ENCODE results near the gene KLF2. TPM values are rescaled to one million over a fixed set of nuclear protein-coding genes. Genes with fewer than 3 reads are reported as not detected.
"Not testable (repeated sequence)": the region's sequence is repeated elsewhere in the genome, so short reads cannot be mapped to it uniquely, and the experiment has no call there.

The KLF2 gene
- total RNA-seq, 4 donors from 2014 or later: 115 to 236 (median 167) TPM

GRCh38 chr19:16284505-16284904, 40.1 kb upstream of the KLF2 start:
- Histone ChIP-seq H3K27ac (peak overlapping the region; percentile 86 to 98 (median 93)), H3K4me3 (no peak overlapping the region), H3K9me3 (no peaks in the 10 kb centered on the region), H3K4me1 (peaks cover 0 to 65% (median 31%) of the 10 kb centered on the region in 4 donors), H3K27me3 (no peaks in the 10 kb centered on the region), H3K36me3 (no peaks in the 10 kb centered on the region)
- WGBS, 2 donors: 90 to 93% methylated on average over 9 of the region's 9 CpGs
- DNase-seq (ENCODE audit: low spot score in 2 of 2): no peak
- TF ChIP-seq CTCF (IDR thresholded peaks at IDR 0.05) (no peak), POLR2A (IDR thresholded peaks at IDR 0.05) (no peak), EP300 (IDR thresholded peaks at IDR 0.05) (no peak)

DNA sequence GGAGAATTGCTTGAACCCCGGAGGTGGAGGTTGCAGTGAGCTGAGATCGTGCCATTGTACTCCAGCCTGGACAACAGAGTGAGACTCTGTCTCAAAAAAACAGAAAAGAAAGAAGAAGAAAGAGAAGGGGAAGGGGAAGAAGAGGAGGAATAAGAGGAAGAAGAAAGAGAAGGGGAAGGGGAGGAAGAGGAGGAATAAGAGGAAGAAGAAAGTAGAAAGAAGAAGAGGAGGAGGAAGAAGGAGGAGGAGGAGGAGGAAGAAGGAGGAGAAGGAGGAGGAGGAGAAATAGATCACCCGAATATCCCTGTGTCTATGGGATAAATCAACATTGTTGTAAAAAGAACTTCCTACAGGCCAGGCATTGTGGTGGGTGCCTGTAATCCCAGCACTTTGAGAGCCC, 39.5 kb upstream of the KLF2 start:
- not testable (repeated sequence) for H3K27me3 ChIP-seq; H3K4me3 ChIP-seq; H3K36me3 ChIP-seq; H3K9me3 ChIP-seq; DNase-seq (ENCODE audit: low spot score in 2 of 2)
- H3K4me1 ChIP-seq: peaks cover 0 to 60% (median 28%) of the 10 kb centered on the region in 4 donors
- H3K27ac ChIP-seq: peak overlapping the region; percentile 86 to 98 (median 93)
- 73 to 77% methylated on average over 3 of the region's 3 CpGs for WGBS, 2 donors

GRCh38 chr19:16285769-16286498, 38.7 kb upstream of the KLF2 start:
- peak overlapping the region in 1 of 4 donors; percentile 4 for H3K4me3 ChIP-seq
- no peaks in the 10 kb centered on the region for H3K36me3 ChIP-seq
- no peak for TF ChIP-seq POLR2A (IDR thresholded peaks at IDR 0.05)
- peak in 1 of 2 donors; percentile 39 for TF ChIP-seq EP300 (IDR thresholded peaks at IDR 0.05)
- H3K9me3 ChIP-seq: no peaks in the 10 kb centered on the region
- no peaks in the 10 kb centered on the region for H3K27me3 ChIP-seq
- H3K27ac ChIP-seq: peak overlapping the region; percentile 86 to 98 (median 93)
- DNase-seq (ENCODE audit: low spot score in 2 of 2): no peak
- 20 to 25% methylated on average over 21 to 22 of the region's 22 CpGs for WGBS, 2 donors
- H3K4me1 ChIP-seq: peaks cover 0 to 52% (median 28%) of the 10 kb centered on the region in 4 donors

DNA sequence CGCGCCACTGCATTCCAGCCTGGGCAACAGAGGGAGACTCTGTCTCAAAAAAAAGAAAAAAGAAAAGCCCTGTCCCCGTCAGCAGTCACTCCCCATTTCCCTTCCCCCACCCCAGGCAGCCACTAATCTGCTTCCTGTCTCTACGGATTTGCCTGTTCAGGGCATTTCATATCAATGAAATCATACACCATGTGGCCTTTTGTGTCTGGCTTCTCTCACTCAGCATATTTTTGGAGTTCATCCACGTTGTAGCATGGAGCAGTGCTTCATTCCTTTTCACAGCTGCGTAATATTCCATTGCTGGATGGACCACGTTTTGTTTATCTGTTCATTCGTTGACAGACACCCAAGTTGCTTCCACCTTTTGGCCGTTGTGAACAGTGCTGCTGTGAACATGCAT, 36.1 kb upstream of the KLF2 start:
- TF ChIP-seq POLR2A (IDR thresholded peaks at IDR 0.05) (no peak), EP300 (IDR thresholded peaks at IDR 0.05) (no peak), CTCF (IDR thresholded peaks at IDR 0.05) (no peak)
- 57 to 61% methylated on average over 9 of the region's 9 CpGs for WGBS, 2 donors
- peaks cover 0 to 46% (median 33%) of the 10 kb centered on the region in 4 donors for H3K4me1 ChIP-seq
- no peak overlapping the region for H3K27ac ChIP-seq
- H3K27me3 ChIP-seq: no peaks in the 10 kb centered on the region
- H3K4me3 ChIP-seq: no peak overlapping the region
- no peak for DNase-seq (ENCODE audit: low spot score in 2 of 2)
- no peaks in the 10 kb centered on the region for H3K36me3 ChIP-seq
- no peaks in the 10 kb centered on the region for H3K9me3 ChIP-seq

- no peaks in the 10 kb centered on the region for H3K9me3 ChIP-seq
- DNase-seq (ENCODE audit: low spot score in 2 of 2): no peak
- no peaks in the 10 kb centered on the region for H3K36me3 ChIP-seq
- peaks cover 0 to 44% (median 30%) of the 10 kb centered on the region in 4 donors for H3K4me1 ChIP-seq
- H3K27ac ChIP-seq: no peak overlapping the region
- TF ChIP-seq EP300 (IDR thresholded peaks at IDR 0.05) (no peak), POLR2A (IDR thresholded peaks at IDR 0.05) (no peak), CTCF (IDR thresholded peaks at IDR 0.05) (no peak)
- WGBS, 2 donors: 88 to 89% methylated on average over 7 of the region's 7 CpGs
- no peak overlapping the region for H3K4me3 ChIP-seq
- H3K27me3 ChIP-seq: no peaks in the 10 kb centered on the region
These were observed 35.0 kb upstream of the KLF2 start for GRCh38 chr19:16289594-16289993.

- Histone ChIP-seq H3K27me3 (no peaks in the 10 kb centered on the region), H3K4me1 (peaks cover 0 to 34% (median 24%) of the 10 kb centered on the region in 4 donors), H3K27ac (peak overlapping the region in 2 of 4 donors; percentile 25 to 92), H3K4me3 (no peak overlapping the region), H3K9me3 (no peaks in the 10 kb centered on the region), H3K36me3 (no peaks in the 10 kb centered on the region)
- TF ChIP-seq CTCF (IDR thresholded peaks at IDR 0.05) (no peak), EP300 (IDR thresholded peaks at IDR 0.05) (no peak), POLR2A (IDR thresholded peaks at IDR 0.05) (no peak)
- DNase-seq (ENCODE audit: low spot score in 2 of 2): no peak
- WGBS, 2 donors: 71 to 81% methylated on average over 10 of the region's 10 CpGs
These were observed 33.9 kb upstream of the KLF2 start for GRCh38 chr19:16290692-16291091.
